ENCODE results near the gene RAB3GAP1. TPM values are rescaled to one million over a fixed set of nuclear protein-coding genes. Genes with fewer than 3 reads are reported as not detected.

RAB3GAP1 gene
- total and polyA plus RNA-seq, 7 experiments from 2014 or later: 24.3 to 58.7 (median 36.9) TPM

GRCh38 chr2:135010200-135010942 is 41.7 kb upstream of the RAB3GAP1 start:
- Histone ChIP-seq H3K27me3 (ENCODE audit: control insufficient read depth in 2 of 2, insufficient read depth in 2 of 2, low read length in 2 of 2) (no peaks in the 10 kb centered on the region), H3K4me1 (ENCODE audit: control insufficient read depth in 2 of 2, insufficient read depth in 2 of 2, low read length in 2 of 2) (no peaks in the 10 kb centered on the region), H3K36me3 (ENCODE audit: control insufficient read depth in 2 of 3, insufficient read depth in 3 of 3, low read length in 3 of 3) (no peaks in the 10 kb centered on the region), H3K9me3 (ENCODE audit: control insufficient read depth in 2 of 3, low read length in 3 of 3) (no peaks in the 10 kb centered on the region), H3K27ac (ENCODE audit: low read depth, low read length) (no peak overlapping the region), H3K4me3 (ENCODE audit: low read length) (no peak overlapping the region)
- intact Hi-C loops (cut with micrococcal nuclease): no loop called here
- DNase-seq (no peak), ATAC-seq (no peak)
- Mint-ChIP-seq H3K9me3 (no peaks in the 10 kb centered on the region), H3K4me3 (no peak overlapping the region), H3K27me3 (peaks cover 0 to 15% (median 6%) of the 10 kb centered on the region in 5 donors), H3K36me3 (no peaks in the 10 kb centered on the region), H3K4me1 (peaks cover 0 to 4% (median 0%) of the 10 kb centered on the region in 7 donors), H3K27ac (no peak overlapping the region)
- POLR2A ChIA-PET: no interaction called here
- CTCF ChIA-PET: interaction anchor here (0.9 kb wide), 1 partner anchor 9 kb away, joined by 3 read pairs; no protein-coding TSS in a partner anchor

- Histone ChIP-seq H3K27me3 (ENCODE audit: control insufficient read depth in 2 of 2, insufficient read depth in 2 of 2, low read length in 2 of 2) (no peaks in the 10 kb centered on the region), H3K4me1 (ENCODE audit: control insufficient read depth in 2 of 2, insufficient read depth in 2 of 2, low read length in 2 of 2) (no peaks in the 10 kb centered on the region), H3K36me3 (ENCODE audit: control insufficient read depth in 2 of 3, insufficient read depth in 3 of 3, low read length in 3 of 3) (no peaks in the 10 kb centered on the region), H3K27ac (ENCODE audit: low read depth, low read length) (no peak overlapping the region), H3K4me3 (ENCODE audit: low read length) (no peak overlapping the region), H3K9me3 (ENCODE audit: control insufficient read depth in 2 of 3, low read length in 3 of 3) (no peaks in the 10 kb centered on the region)
- ATAC-seq (no peak), DNase-seq (no peak)
- no peak overlapping the region for H3K4me3 Mint-ChIP-seq
- H3K9me3 Mint-ChIP-seq: peaks cover 0 to 11% (median 0%) of the 10 kb centered on the region in 11 donors
- H3K27me3 Mint-ChIP-seq: peaks cover 0 to 10% (median 0%) of the 10 kb centered on the region in 5 donors
- ChIA-PET CTCF (interaction anchor here (0.6 kb wide), 1 partner anchor 12 kb away, joined by 6 read pairs; no protein-coding TSS in a partner anchor), POLR2A (no interaction called here)
- peaks cover 0 to 4% (median 0%) of the 10 kb centered on the region in 7 donors for H3K4me1 Mint-ChIP-seq
- peaks cover 0 to 5% (median 0%) of the 10 kb centered on the region in 5 donors for H3K36me3 Mint-ChIP-seq
- intact Hi-C loops (cut with micrococcal nuclease): no loop called here
- H3K27ac Mint-ChIP-seq: no peak overlapping the region
Measured at GRCh38 chr2:135011633-135012032, 40.5 kb upstream of the RAB3GAP1 start.

- ChIA-PET POLR2A (no interaction called here), CTCF (no interaction called here)
- no peak overlapping the region for H3K4me3 ChIP-seq (ENCODE audit: low read length)
- no peaks in the 10 kb centered on the region for H3K27me3 ChIP-seq (ENCODE audit: control insufficient read depth in 2 of 2, insufficient read depth in 2 of 2, low read length in 2 of 2)
- H3K4me1 Mint-ChIP-seq: peaks cover 0 to 12% (median 5%) of the 10 kb centered on the region in 7 donors
- no peak overlapping the region for H3K27ac ChIP-seq (ENCODE audit: low read depth, low read length)
- intact Hi-C loops (cut with micrococcal nuclease): no loop called here
- ATAC-seq (no peak), DNase-seq (no peak)
- H3K36me3 Mint-ChIP-seq: peaks cover 0 to 12% (median 3%) of the 10 kb centered on the region in 5 donors
- no peaks in the 10 kb centered on the region for H3K36me3 ChIP-seq (ENCODE audit: control insufficient read depth in 2 of 3, insufficient read depth in 3 of 3, low read length in 3 of 3)
- H3K4me3 Mint-ChIP-seq: no peak overlapping the region
- no peak overlapping the region for H3K27ac Mint-ChIP-seq
- peaks cover 0 to 10% (median 2%) of the 10 kb centered on the region in 11 donors for H3K9me3 Mint-ChIP-seq
- H3K9me3 ChIP-seq (ENCODE audit: control insufficient read depth in 2 of 3, low read length in 3 of 3): no peaks in the 10 kb centered on the region
- no peaks in the 10 kb centered on the region for H3K4me1 ChIP-seq (ENCODE audit: control insufficient read depth in 2 of 2, insufficient read depth in 2 of 2, low read length in 2 of 2)
- peaks cover 0 to 2% (median 0%) of the 10 kb centered on the region in 5 donors for H3K27me3 Mint-ChIP-seq
Measured at GRCh38 chr2:135021618-135022017, 30.5 kb upstream of the RAB3GAP1 start.

GRCh38 chr2:135022952-135023880 is 28.9 kb upstream of the RAB3GAP1 start:
- no peaks in the 10 kb centered on the region for H3K9me3 ChIP-seq (ENCODE audit: control insufficient read depth in 2 of 3, low read length in 3 of 3)
- peaks cover 0 to 12% (median 3%) of the 10 kb centered on the region in 5 donors for H3K36me3 Mint-ChIP-seq
- peaks cover 0 to 10% (median 0%) of the 10 kb centered on the region in 11 donors for H3K9me3 Mint-ChIP-seq

GRCh38 chr2:135023886-135024485 is 28.1 kb upstream of the RAB3GAP1 start:
- H3K27me3 ChIP-seq (ENCODE audit: control insufficient read depth in 2 of 2, insufficient read depth in 2 of 2, low read length in 2 of 2): no peaks in the 10 kb centered on the region
- H3K4me3 ChIP-seq (ENCODE audit: low read length): no peak overlapping the region
- POLR2A ChIA-PET: no interaction called here
- Mint-ChIP-seq H3K27ac (peak overlapping the region in 1 of 9 donors; percentile 0), H3K36me3 (peaks cover 0 to 12% (median 3%) of the 10 kb centered on the region in 5 donors), H3K9me3 (peaks cover 0 to 10% (median 0%) of the 10 kb centered on the region in 11 donors), H3K4me3 (peak overlapping the region in 1 of 10 donors; percentile 12), H3K27me3 (peaks cover 0 to 7% (median 6%) of the 10 kb centered on the region in 5 donors), H3K4me1 (peaks cover 0 to 12% (median 5%) of the 10 kb centered on the region in 7 donors)
- no peaks in the 10 kb centered on the region for H3K4me1 ChIP-seq (ENCODE audit: control insufficient read depth in 2 of 2, insufficient read depth in 2 of 2, low read length in 2 of 2)
- H3K36me3 ChIP-seq (ENCODE audit: control insufficient read depth in 2 of 3, insufficient read depth in 3 of 3, low read length in 3 of 3): no peaks in the 10 kb centered on the region
- H3K27ac ChIP-seq (ENCODE audit: low read depth, low read length): no peak overlapping the region
- intact Hi-C loops (cut with micrococcal nuclease): no loop called here
- ATAC-seq (no peak), DNase-seq (no peak)
- CTCF ChIA-PET: interaction anchor here (0.7 kb wide), 1 partner anchor 12 kb away, joined by 6 read pairs; no protein-coding TSS in a partner anchor
- H3K9me3 ChIP-seq (ENCODE audit: control insufficient read depth in 2 of 3, low read length in 3 of 3): no peaks in the 10 kb centered on the region

More at GRCh38 chr2:135022952-135023880, 28.9 kb upstream of the RAB3GAP1 start:
- H3K4me3 ChIP-seq (ENCODE audit: low read length): no peak overlapping the region
- no peaks in the 10 kb centered on the region for H3K36me3 ChIP-seq (ENCODE audit: control insufficient read depth in 2 of 3, insufficient read depth in 3 of 3, low read length in 3 of 3)
- no peaks in the 10 kb centered on the region for H3K27me3 ChIP-seq (ENCODE audit: control insufficient read depth in 2 of 2, insufficient read depth in 2 of 2, low read length in 2 of 2)
- ChIA-PET CTCF (interaction anchor here (0.7 kb wide), 1 partner anchor 11 kb away, joined by 6 read pairs; no protein-coding TSS in a partner anchor), POLR2A (no interaction called here)
- no peak for DNase-seq
- H3K27ac ChIP-seq (ENCODE audit: low read depth, low read length): no peak overlapping the region
- Mint-ChIP-seq H3K27ac (no peak overlapping the region), H3K27me3 (peaks cover 0 to 7% (median 4%) of the 10 kb centered on the region in 5 donors), H3K4me1 (peaks cover 0 to 12% (median 5%) of the 10 kb centered on the region in 7 donors), H3K4me3 (no peak overlapping the region)
- intact Hi-C loops (cut with micrococcal nuclease): no loop called here
- ATAC-seq: no peak
- no peaks in the 10 kb centered on the region for H3K4me1 ChIP-seq (ENCODE audit: control insufficient read depth in 2 of 2, insufficient read depth in 2 of 2, low read length in 2 of 2)

- Mint-ChIP-seq H3K4me3 (no peak overlapping the region), H3K4me1 (peaks cover 0 to 8% (median 0%) of the 10 kb centered on the region in 7 donors), H3K36me3 (peaks cover 0 to 10% (median 0%) of the 10 kb centered on the region in 5 donors), H3K27me3 (peaks cover 3 to 7% (median 7%) of the 10 kb centered on the region in 5 donors), H3K27ac (no peak overlapping the region), H3K9me3 (peaks cover 0 to 9% (median 2%) of the 10 kb centered on the region in 11 donors)
- Histone ChIP-seq H3K4me3 (ENCODE audit: low read length) (no peak overlapping the region), H3K4me1 (ENCODE audit: control insufficient read depth in 2 of 2, insufficient read depth in 2 of 2, low read length in 2 of 2) (no peaks in the 10 kb centered on the region), H3K9me3 (ENCODE audit: control insufficient read depth in 2 of 3, low read length in 3 of 3) (no peaks in the 10 kb centered on the region), H3K27ac (ENCODE audit: low read depth, low read length) (no peak overlapping the region), H3K36me3 (ENCODE audit: control insufficient read depth in 2 of 3, insufficient read depth in 3 of 3, low read length in 3 of 3) (no peaks in the 10 kb centered on the region), H3K27me3 (ENCODE audit: control insufficient read depth in 2 of 2, insufficient read depth in 2 of 2, low read length in 2 of 2) (no peaks in the 10 kb centered on the region)
- POLR2A ChIA-PET: no interaction called here
- DNase-seq: no peak
- intact Hi-C loops (cut with micrococcal nuclease): no loop called here
- no peak for ATAC-seq
- CTCF ChIA-PET: no interaction called here
Measured at GRCh38 chr2:135029481-135030134, 22.5 kb upstream of the RAB3GAP1 start.

All from naive thymus-derived CD4-positive, alpha-beta T cell (primary cell).